ENCODE data around the gene MICALL2.

The MICALL2 gene

DNA sequence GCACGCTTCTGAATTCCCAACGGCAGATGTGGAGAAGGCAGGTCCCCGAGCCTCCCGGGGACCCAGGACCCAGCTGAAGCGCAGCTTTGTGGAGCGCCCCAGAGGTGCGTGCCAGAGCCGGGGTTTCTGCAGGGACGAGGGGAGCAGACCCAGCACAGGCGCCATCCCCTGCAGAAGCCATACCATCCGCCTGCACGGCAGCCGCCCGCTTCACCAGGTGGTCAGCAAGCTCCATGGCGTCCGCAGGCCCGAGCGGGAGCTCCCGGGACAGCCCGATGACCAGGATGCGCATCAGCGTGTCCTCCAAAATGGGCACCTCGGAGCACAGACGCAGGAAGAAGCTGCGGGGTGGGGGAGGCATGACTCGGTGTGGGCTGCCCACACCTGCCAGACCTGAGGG is 34.3 kb upstream of the MICALL2 start:
- Histone ChIP-seq H2AFZ (ENCODE audit: low read depth, low read length, severe bottlenecking) (no peak overlapping the region), H3K9me2 (replicated peaks; ENCODE audit: insufficient read depth, low read length) (no peaks in the 10 kb centered on the region), H3K4me2 (ENCODE audit: low read depth, low read length, poor library complexity, severe bottlenecking) (no peak overlapping the region), H3K36me3 (ENCODE audit: low read length) (no peaks in the 10 kb centered on the region), H3K79me2 (ENCODE audit: insufficient read depth, low read length) (no peaks in the 10 kb centered on the region), H3K9ac (ENCODE audit: low read length) (no peak overlapping the region), H3K27me3 (ENCODE audit: low read length) (no peaks in the 10 kb centered on the region), H3F3A (ENCODE audit: insufficient read depth) (no peaks in the 10 kb centered on the region), H3K27ac (ENCODE audit: low read depth, low read length) (no peak overlapping the region), H3K4me3 (ENCODE audit: insufficient read depth, low read length, poor library complexity, severe bottlenecking) (no peak overlapping the region), H4K20me1 (ENCODE audit: low read depth, low read length) (no peaks in the 10 kb centered on the region), H3K9me3 (ENCODE audit: insufficient read depth, low read length) (no peaks in the 10 kb centered on the region)
- TF ChIP-seq EZH2phosphoT487 (conservative IDR thresholded peaks at IDR 0.05; ENCODE audit: low read length) (no peak), CTCF (IDR thresholded peaks at IDR 0.05; ENCODE audit: insufficient read depth, low read length, poor library complexity, severe bottlenecking) (no peak)

DNA sequence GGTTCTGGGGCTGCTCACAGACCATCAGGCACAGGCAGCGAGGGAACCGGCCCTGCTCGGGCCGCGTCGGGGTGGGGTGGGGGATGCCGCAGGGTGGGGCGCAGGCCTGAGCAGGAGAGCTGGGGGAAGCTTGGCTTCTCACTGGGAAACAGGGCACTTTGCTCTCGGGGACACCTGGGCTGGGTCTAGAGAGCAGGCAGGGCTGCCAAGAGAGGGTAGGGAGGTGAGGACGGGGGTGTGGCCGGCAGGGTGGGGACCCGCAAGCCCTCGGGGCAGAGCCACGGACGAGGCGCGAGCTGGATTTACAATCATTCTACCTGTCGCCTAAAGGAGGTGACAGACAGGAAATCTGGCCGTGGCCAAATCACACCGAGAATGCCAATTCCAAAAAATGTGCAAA is 33.9 kb upstream of the MICALL2 start:
- TF ChIP-seq EZH2phosphoT487 (conservative IDR thresholded peaks at IDR 0.05; ENCODE audit: low read length) (no peak), CTCF (IDR thresholded peaks at IDR 0.05; ENCODE audit: insufficient read depth, low read length, poor library complexity, severe bottlenecking) (no peak)
- H3F3A ChIP-seq (ENCODE audit: insufficient read depth) = no peaks in the 10 kb centered on the region
- H3K9ac ChIP-seq (ENCODE audit: low read length) = no peak overlapping the region
- H3K79me2 ChIP-seq (ENCODE audit: insufficient read depth, low read length) = no peaks in the 10 kb centered on the region
- H3K9me3 ChIP-seq (ENCODE audit: insufficient read depth, low read length) = no peaks in the 10 kb centered on the region
- H3K9me2 ChIP-seq (replicated peaks; ENCODE audit: insufficient read depth, low read length) = no peaks in the 10 kb centered on the region
- no peaks in the 10 kb centered on the region for H3K27me3 ChIP-seq (ENCODE audit: low read length)
- H3K4me3 ChIP-seq (ENCODE audit: insufficient read depth, low read length, poor library complexity, severe bottlenecking) = no peak overlapping the region
- H4K20me1 ChIP-seq (ENCODE audit: low read depth, low read length) = no peaks in the 10 kb centered on the region
- no peaks in the 10 kb centered on the region for H3K36me3 ChIP-seq (ENCODE audit: low read length)
- no peak overlapping the region for H3K27ac ChIP-seq (ENCODE audit: low read depth, low read length)
- no peak overlapping the region for H3K4me2 ChIP-seq (ENCODE audit: low read depth, low read length, poor library complexity, severe bottlenecking)
- no peak overlapping the region for H2AFZ ChIP-seq (ENCODE audit: low read depth, low read length, severe bottlenecking)

- Histone ChIP-seq H2AFZ (ENCODE audit: low read depth, low read length, severe bottlenecking) (no peak overlapping the region), H3K27me3 (ENCODE audit: low read length) (no peaks in the 10 kb centered on the region), H4K20me1 (ENCODE audit: low read depth, low read length) (no peaks in the 10 kb centered on the region), H3K4me3 (ENCODE audit: insufficient read depth, low read length, poor library complexity, severe bottlenecking) (no peak overlapping the region), H3K4me2 (ENCODE audit: low read depth, low read length, poor library complexity, severe bottlenecking) (no peak overlapping the region), H3K9ac (ENCODE audit: low read length) (no peak overlapping the region), H3K79me2 (ENCODE audit: insufficient read depth, low read length) (no peaks in the 10 kb centered on the region), H3K36me3 (ENCODE audit: low read length) (no peaks in the 10 kb centered on the region), H3K27ac (ENCODE audit: low read depth, low read length) (no peak overlapping the region), H3F3A (ENCODE audit: insufficient read depth) (no peaks in the 10 kb centered on the region), H3K9me2 (replicated peaks; ENCODE audit: insufficient read depth, low read length) (no peaks in the 10 kb centered on the region), H3K9me3 (ENCODE audit: insufficient read depth, low read length) (no peaks in the 10 kb centered on the region)
- TF ChIP-seq CTCF (IDR thresholded peaks at IDR 0.05; ENCODE audit: insufficient read depth, low read length, poor library complexity, severe bottlenecking) (no peak), EZH2phosphoT487 (conservative IDR thresholded peaks at IDR 0.05; ENCODE audit: low read length) (no peak)
Observed at GRCh38 chr7:1492640-1493039, 33.4 kb upstream of the MICALL2 start.

- no peaks in the 10 kb centered on the region for H4K20me1 ChIP-seq (ENCODE audit: low read depth, low read length)
- no peaks in the 10 kb centered on the region for H3K79me2 ChIP-seq (ENCODE audit: insufficient read depth, low read length)
- H3K9me2 ChIP-seq (replicated peaks; ENCODE audit: insufficient read depth, low read length) = no peaks in the 10 kb centered on the region
- no peaks in the 10 kb centered on the region for H3F3A ChIP-seq (ENCODE audit: insufficient read depth)
- no peak overlapping the region for H3K4me3 ChIP-seq (ENCODE audit: insufficient read depth, low read length, poor library complexity, severe bottlenecking)
- no peak overlapping the region for H3K27ac ChIP-seq (ENCODE audit: low read depth, low read length)
- TF ChIP-seq CTCF (IDR thresholded peaks at IDR 0.05; ENCODE audit: insufficient read depth, low read length, poor library complexity, severe bottlenecking) (no peak), EZH2phosphoT487 (conservative IDR thresholded peaks at IDR 0.05; ENCODE audit: low read length) (no peak)
- H3K36me3 ChIP-seq (ENCODE audit: low read length) = no peaks in the 10 kb centered on the region
- no peak overlapping the region for H2AFZ ChIP-seq (ENCODE audit: low read depth, low read length, severe bottlenecking)
- H3K27me3 ChIP-seq (ENCODE audit: low read length) = no peaks in the 10 kb centered on the region
- H3K4me2 ChIP-seq (ENCODE audit: low read depth, low read length, poor library complexity, severe bottlenecking) = no peak overlapping the region
- H3K9ac ChIP-seq (ENCODE audit: low read length) = no peak overlapping the region
- H3K9me3 ChIP-seq (ENCODE audit: insufficient read depth, low read length) = no peaks in the 10 kb centered on the region
Observed at GRCh38 chr7:1492221-1492620, 33.0 kb upstream of the MICALL2 start.
